B cell (primary cell): ENCODE measurements around the gene TENT5A. TPM values are rescaled to one million over a fixed set of nuclear protein-coding genes. Genes with fewer than 3 reads are reported as not detected.

Experiments used
- ATAC-seq: fragments of 200-7000 bp; cut with Tn5 transposase; one replicate; pipeline ENCODE4 v1.10.0; 2021; ENCODE audit warnings: low read depth, mild to moderate bottlenecking, moderate number of reproducible peaks, moderate library complexity
- CTCF ChIA-PET: fragments of 350-600 bp; sonication (Branson Sonifier 250); formaldehyde crosslinking; loops from one replicate; lab custom pipeline; 2021; ENCODE audit warnings: antibody characterized with exemption, inconsistent platforms; lab: Charles Lee
- POLR2A ChIA-PET: fragments of 350-600 bp; sonication (Branson Sonifier 250); formaldehyde crosslinking; loops from one replicate; lab custom pipeline; 2021; ENCODE audit warnings: antibody characterized with exemption; lab: Charles Lee
- DNase-seq: peaks from one replicate; pipeline ENCODE4 v3.0.0; 2013
- H2AFZ ChIP-seq: 2 replicates; pipeline ENCODE4 v1.6.1; 2012; ENCODE audit warnings: mild to moderate bottlenecking, low read depth, low read length; ENCODE audit not compliant: insufficient read depth, poor library complexity, severe bottlenecking
- H3K27ac ChIP-seq, 2 donors: 1 replicate in 1 of 2; 2 replicates in 1 of 2; pipeline ENCODE4 v1.5.1; 2012 to 2013; ENCODE audit warnings: low read length in 2 of 2, mild to moderate bottlenecking in 2 of 2, moderate library complexity in 1 of 2
- H3K27me3 ChIP-seq, 4 experiments: fragments of 200-600 bp in 1 of 4; sonication (generic) in 1 of 4; replicated peaks in 1 of 4; 1 replicate in 2 of 4; 2 replicates in 2 of 4; pipeline versions ENCODE4 v1.6.1 to v1.7.0; 2013 to 2016; ENCODE audit warnings: low read length in 3 of 4, mild to moderate bottlenecking in 2 of 4, mixed read lengths in 1 of 4, moderate library complexity in 1 of 4; ENCODE audit not compliant: insufficient read depth in 4 of 4, control insufficient read depth in 3 of 4; ENCODE audit errors: control extremely low read depth in 1 of 4
- H3K36me3 ChIP-seq, 2 experiments: replicated peaks in 1 of 2; 1 replicate in 1 of 2; 2 replicates in 1 of 2; pipeline versions ENCODE4 v1.6.1 to v1.7.1; 2013; ENCODE audit warnings: low read length in 1 of 2; ENCODE audit not compliant: insufficient read depth in 2 of 2, control insufficient read depth in 1 of 2; ENCODE audit errors: control extremely low read depth in 1 of 2, extremely low read depth in 1 of 2
- H3K4me1 ChIP-seq, 2 donors: fragments of 200-600 bp in 1 of 2; sonication (generic) in 1 of 2; 1 replicate in 1 of 2; 2 replicates in 1 of 2; pipeline versions ENCODE4 v1.5.1 to v1.6.1; 2013 to 2017; ENCODE audit warnings: low read length in 2 of 2; ENCODE audit not compliant: control insufficient read depth in 2 of 2, insufficient read depth in 2 of 2
- H3K4me2 ChIP-seq: replicated peaks from 2 replicates; pipeline ENCODE3; 2012; ENCODE audit warnings: mild to moderate bottlenecking, low read depth, low read length; ENCODE audit not compliant: poor library complexity, severe bottlenecking
- H3K4me3 ChIP-seq, 5 experiments: fragments of 200-600 bp in 1 of 5; sonication (generic) in 1 of 5; 1 replicate in 3 of 5; 2 replicates in 2 of 5; pipeline versions ENCODE4 v1.5.1 to v1.7.0; 2011 to 2016; ENCODE audit warnings: low read length in 4 of 5, mild to moderate bottlenecking in 4 of 5, low read depth in 2 of 5, control low read depth in 1 of 5, moderate library complexity in 1 of 5; ENCODE audit not compliant: insufficient read depth in 1 of 5; ENCODE audit errors: control extremely low read depth in 1 of 5, extremely low read depth in 1 of 5
- H3K79me2 ChIP-seq: fragments of 200-600 bp; sonication (generic); one replicate; pipeline ENCODE4 v1.6.0; 2016; ENCODE audit warnings: low read length; ENCODE audit not compliant: control insufficient read depth, insufficient read depth
- H3K9ac ChIP-seq: fragments of 200-600 bp; sonication (generic); 2 replicates; pipeline ENCODE4 v1.6.1; 2017; ENCODE audit warnings: mild to moderate bottlenecking, low read length, moderate library complexity
- H3K9me3 ChIP-seq, 3 donors: one replicate each; pipeline versions ENCODE4 v1.6.1 to v1.7.1; 2013; ENCODE audit warnings: low read length in 2 of 3; ENCODE audit not compliant: control insufficient read depth in 2 of 3, insufficient read depth in 1 of 3; ENCODE audit errors: control extremely low read depth in 1 of 3
- H4K20me1 ChIP-seq: 2 replicates; pipeline ENCODE4 v1.6.0; 2012; ENCODE audit warnings: mild to moderate bottlenecking, low read length; ENCODE audit not compliant: insufficient read depth, control insufficient read depth, poor library complexity, severe bottlenecking
- H3K27ac Mint-ChIP-seq: one replicate; pipeline ENCODE4 v1.8.0; 2021; ENCODE audit warnings: mixed read lengths
- H3K27me3 Mint-ChIP-seq: one replicate; pipeline ENCODE4 v1.8.0; 2021; ENCODE audit warnings: mixed read lengths
- H3K4me1 Mint-ChIP-seq: one replicate; pipeline ENCODE4 v1.8.0; 2021; ENCODE audit warnings: mixed read lengths
- H3K4me3 Mint-ChIP-seq: one replicate; pipeline ENCODE4 v1.8.0; 2021; ENCODE audit warnings: mixed read lengths
- H3K9me3 Mint-ChIP-seq: one replicate; pipeline ENCODE4 v1.8.0; 2022; ENCODE audit warnings: mixed read lengths; ENCODE audit not compliant: insufficient read depth
- CTCF ChIP-seq: fragments of 200-600 bp; IDR thresholded peaks from one replicate; pipeline ENCODE4 v1.8.0; 2022; ENCODE audit warnings: antibody characterized with exemption, mild to moderate bottlenecking
- EZH2 ChIP-seq: IDR thresholded peaks from 2 replicates; pipeline ENCODE4 v1.6.1; 2012; ENCODE audit warnings: borderline replicate concordance, low read depth, mild to moderate bottlenecking, moderate library complexity, low read length; ENCODE audit not compliant: insufficient read depth, poor library complexity, severe bottlenecking
- WGBS: methylation state at CpG from one replicate; pipeline ENCODE4 v1.1.5; 2013; ENCODE audit warnings: missing lambda C conversion rate; ENCODE audit not compliant: insufficient coverage; 5-methylcytosine and 5-hydroxymethylcytosine counted together
- intact Hi-C: fragments of 100-400 bp; cut with micrococcal nuclease; formaldehyde crosslinking; loops from one replicate; pipeline ENCODE4 v1.10.0; 2022
- polyA plus RNA-seq: library from polyadenylated mRNA; depleted of rRNA; stranded (reverse); fragments of >200 nt; gene quantifications from 2 replicates; pipeline ENCODE4 v1.2.3, GENCODE V29; 2012
- total RNA-seq, 2 donors: library from RNA; stranded (reverse); fragments of 120-200 nt in 1 of 2; gene quantifications; 1 replicate in 1 of 2; 2 replicates in 1 of 2; pipeline versions ENCODE4 v1.2.3 to v1.2.4, GENCODE V29; 2013 to 2022

Gene TENT5A
- total and polyA plus RNA-seq, 2 donors (not counting 1 experiment from before 2014, with no cell fraction given): 3.9 to 9.4 TPM

GRCh38 chr6:81722506-81723223 is 29.8 kb downstream of the TENT5A start:
- WGBS: 60% methylated on average over 1 of the region's 1 CpG
- no peaks in the 10 kb centered on the region for H3K79me2 ChIP-seq
- no peaks in the 10 kb centered on the region for H3K36me3 ChIP-seq
- intact Hi-C loops: no loop called here
- no peak overlapping the region for H2AFZ ChIP-seq
- ATAC-seq: no peak
- no peak overlapping the region for H3K9ac ChIP-seq
- no peaks in the 10 kb centered on the region for H3K27me3 Mint-ChIP-seq
- no peaks in the 10 kb centered on the region for H3K27me3 ChIP-seq
- no peak overlapping the region for H3K4me3 ChIP-seq
- H3K9me3 ChIP-seq: no peaks in the 10 kb centered on the region
- no peak overlapping the region for H3K4me2 ChIP-seq
- no peaks in the 10 kb centered on the region for H3K4me1 ChIP-seq
- no peak overlapping the region for H3K27ac Mint-ChIP-seq
- TF ChIP-seq EZH2 (no peak), CTCF (no peak)
- H3K27ac ChIP-seq: no peak overlapping the region
- CTCF ChIA-PET: interaction anchor here (0.6 kb wide), 1 partner anchor 1484 kb away, joined by 3 read pairs; no protein-coding TSS in a partner anchor
- H3K4me1 Mint-ChIP-seq: peaks cover 4% of the 10 kb centered on the region
- no peaks in the 10 kb centered on the region for H3K9me3 Mint-ChIP-seq
- no peak for DNase-seq
- H4K20me1 ChIP-seq: no peaks in the 10 kb centered on the region
- POLR2A ChIA-PET: no interaction called here
- no peak overlapping the region for H3K4me3 Mint-ChIP-seq

GRCh38 chr6:81720427-81720826 is 32.1 kb downstream of the TENT5A start:
- TF ChIP-seq EZH2: no peak
- TF ChIP-seq CTCF: no peak
- no peaks in the 10 kb centered on the region for H3K9me3 Mint-ChIP-seq
- ChIA-PET POLR2A (no interaction called here), CTCF (no interaction called here)
- Histone ChIP-seq H3K4me3 (no peak overlapping the region), H4K20me1 (no peaks in the 10 kb centered on the region), H3K9me3 (no peaks in the 10 kb centered on the region), H3K79me2 (no peaks in the 10 kb centered on the region), H3K36me3 (no peaks in the 10 kb centered on the region), H3K27ac (no peak overlapping the region), H3K9ac (no peak overlapping the region), H3K27me3 (no peaks in the 10 kb centered on the region), H3K4me1 (no peaks in the 10 kb centered on the region), H2AFZ (no peak overlapping the region), H3K4me2 (no peak overlapping the region)
- intact Hi-C loops: no loop called here
- no peaks in the 10 kb centered on the region for H3K27me3 Mint-ChIP-seq
- peaks cover 4% of the 10 kb centered on the region for H3K4me1 Mint-ChIP-seq
- no peak for DNase-seq
- no peak overlapping the region for H3K4me3 Mint-ChIP-seq
- ATAC-seq: no peak
- 86% methylated on average over 1 of the region's 1 CpG for WGBS
- H3K27ac Mint-ChIP-seq: no peak overlapping the region
